B cell (primary cell): ENCODE results near the gene TP53AIP1. TPM values are rescaled to one million over a fixed set of nuclear protein-coding genes. Genes with fewer than 3 reads are reported as not detected.

Experiments
- ATAC-seq: fragments of 200-7000 bp; cut with Tn5 transposase; one replicate; pipeline ENCODE4 v1.10.0; 2021; ENCODE audit warnings: low read depth, mild to moderate bottlenecking, moderate number of reproducible peaks, moderate library complexity
- CTCF ChIA-PET: fragments of 350-600 bp; sonication (Branson Sonifier 250); formaldehyde crosslinking; loops from one replicate; lab custom pipeline; 2021; ENCODE audit warnings: antibody characterized with exemption, inconsistent platforms; lab: Charles Lee
- POLR2A ChIA-PET: fragments of 350-600 bp; sonication (Branson Sonifier 250); formaldehyde crosslinking; loops from one replicate; lab custom pipeline; 2021; ENCODE audit warnings: antibody characterized with exemption; lab: Charles Lee
- DNase-seq: peaks from one replicate; pipeline ENCODE4 v3.0.0; 2013
- H2AFZ ChIP-seq: 2 replicates; pipeline ENCODE4 v1.6.1; 2012; ENCODE audit warnings: mild to moderate bottlenecking, low read depth, low read length; ENCODE audit not compliant: insufficient read depth, poor library complexity, severe bottlenecking
- H3K27ac ChIP-seq, 2 donors: 1 replicate in 1 of 2; 2 replicates in 1 of 2; pipeline ENCODE4 v1.5.1; 2012 to 2013; ENCODE audit warnings: low read length in 2 of 2, mild to moderate bottlenecking in 2 of 2, moderate library complexity in 1 of 2
- H3K27me3 ChIP-seq, 4 experiments: fragments of 200-600 bp in 1 of 4; sonication (generic) in 1 of 4; replicated peaks in 1 of 4; 1 replicate in 2 of 4; 2 replicates in 2 of 4; pipeline versions ENCODE4 v1.6.1 to v1.7.0; 2013 to 2016; ENCODE audit warnings: low read length in 3 of 4, mild to moderate bottlenecking in 2 of 4, mixed read lengths in 1 of 4, moderate library complexity in 1 of 4; ENCODE audit not compliant: insufficient read depth in 4 of 4, control insufficient read depth in 3 of 4; ENCODE audit errors: control extremely low read depth in 1 of 4
- H3K36me3 ChIP-seq, 2 experiments: replicated peaks in 1 of 2; 1 replicate in 1 of 2; 2 replicates in 1 of 2; pipeline versions ENCODE4 v1.6.1 to v1.7.1; 2013; ENCODE audit warnings: low read length in 1 of 2; ENCODE audit not compliant: insufficient read depth in 2 of 2, control insufficient read depth in 1 of 2; ENCODE audit errors: control extremely low read depth in 1 of 2, extremely low read depth in 1 of 2
- H3K4me1 ChIP-seq, 2 donors: fragments of 200-600 bp in 1 of 2; sonication (generic) in 1 of 2; 1 replicate in 1 of 2; 2 replicates in 1 of 2; pipeline versions ENCODE4 v1.5.1 to v1.6.1; 2013 to 2017; ENCODE audit warnings: low read length in 2 of 2; ENCODE audit not compliant: control insufficient read depth in 2 of 2, insufficient read depth in 2 of 2
- H3K4me2 ChIP-seq: replicated peaks from 2 replicates; pipeline ENCODE3; 2012; ENCODE audit warnings: mild to moderate bottlenecking, low read depth, low read length; ENCODE audit not compliant: poor library complexity, severe bottlenecking
- H3K4me3 ChIP-seq, 5 experiments: fragments of 200-600 bp in 1 of 5; sonication (generic) in 1 of 5; 1 replicate in 3 of 5; 2 replicates in 2 of 5; pipeline versions ENCODE4 v1.5.1 to v1.7.0; 2011 to 2016; ENCODE audit warnings: low read length in 4 of 5, mild to moderate bottlenecking in 4 of 5, low read depth in 2 of 5, control low read depth in 1 of 5, moderate library complexity in 1 of 5; ENCODE audit not compliant: insufficient read depth in 1 of 5; ENCODE audit errors: control extremely low read depth in 1 of 5, extremely low read depth in 1 of 5
- H3K79me2 ChIP-seq: fragments of 200-600 bp; sonication (generic); one replicate; pipeline ENCODE4 v1.6.0; 2016; ENCODE audit warnings: low read length; ENCODE audit not compliant: control insufficient read depth, insufficient read depth
- H3K9ac ChIP-seq: fragments of 200-600 bp; sonication (generic); 2 replicates; pipeline ENCODE4 v1.6.1; 2017; ENCODE audit warnings: mild to moderate bottlenecking, low read length, moderate library complexity
- H3K9me3 ChIP-seq, 3 donors: one replicate each; pipeline versions ENCODE4 v1.6.1 to v1.7.1; 2013; ENCODE audit warnings: low read length in 2 of 3; ENCODE audit not compliant: control insufficient read depth in 2 of 3, insufficient read depth in 1 of 3; ENCODE audit errors: control extremely low read depth in 1 of 3
- H4K20me1 ChIP-seq: 2 replicates; pipeline ENCODE4 v1.6.0; 2012; ENCODE audit warnings: mild to moderate bottlenecking, low read length; ENCODE audit not compliant: insufficient read depth, control insufficient read depth, poor library complexity, severe bottlenecking
- H3K27ac Mint-ChIP-seq: one replicate; pipeline ENCODE4 v1.8.0; 2021; ENCODE audit warnings: mixed read lengths
- H3K27me3 Mint-ChIP-seq: one replicate; pipeline ENCODE4 v1.8.0; 2021; ENCODE audit warnings: mixed read lengths
- H3K4me1 Mint-ChIP-seq: one replicate; pipeline ENCODE4 v1.8.0; 2021; ENCODE audit warnings: mixed read lengths
- H3K4me3 Mint-ChIP-seq: one replicate; pipeline ENCODE4 v1.8.0; 2021; ENCODE audit warnings: mixed read lengths
- H3K9me3 Mint-ChIP-seq: one replicate; pipeline ENCODE4 v1.8.0; 2022; ENCODE audit warnings: mixed read lengths; ENCODE audit not compliant: insufficient read depth
- EZH2 ChIP-seq: IDR thresholded peaks from 2 replicates; pipeline ENCODE4 v1.6.1; 2012; ENCODE audit warnings: borderline replicate concordance, low read depth, mild to moderate bottlenecking, moderate library complexity, low read length; ENCODE audit not compliant: insufficient read depth, poor library complexity, severe bottlenecking
- WGBS: methylation state at CpG from one replicate; pipeline ENCODE4 v1.1.5; 2013; ENCODE audit warnings: missing lambda C conversion rate; ENCODE audit not compliant: insufficient coverage; 5-methylcytosine and 5-hydroxymethylcytosine counted together
- intact Hi-C: fragments of 100-400 bp; cut with micrococcal nuclease; formaldehyde crosslinking; loops from one replicate; pipeline ENCODE4 v1.10.0; 2022
- polyA minus RNA-seq: library from RNA; depleted of rRNA, polyadenylated mRNA; stranded (reverse); fragments of >200 nt; gene quantifications from 2 replicates; pipeline ENCODE4 v1.2.3, GENCODE V29; 2012
- polyA plus RNA-seq: library from polyadenylated mRNA; depleted of rRNA; stranded (reverse); fragments of >200 nt; gene quantifications from 2 replicates; pipeline ENCODE4 v1.2.3, GENCODE V29; 2012
- total RNA-seq, 2 donors: library from RNA; stranded (reverse); fragments of 120-200 nt in 1 of 2; gene quantifications; 1 replicate in 1 of 2; 2 replicates in 1 of 2; pipeline versions ENCODE4 v1.2.3 to v1.2.4, GENCODE V29; 2013 to 2022
- TF ChIP-seq, protein P1 (sequence below): fragments of 200-600 bp; IDR thresholded peaks from one replicate; pipeline ENCODE4 v1.8.0; 2022; ENCODE audit warnings: antibody characterized with exemption, mild to moderate bottlenecking

TP53AIP1 gene, protein sequence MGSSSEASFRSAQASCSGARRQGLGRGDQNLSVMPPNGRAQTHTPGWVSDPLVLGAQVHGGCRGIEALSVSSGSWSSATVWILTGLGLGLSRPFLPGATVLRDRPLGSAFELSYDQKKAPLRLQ
- total RNA-seq: 0.12 TPM in 1 of 2 replicates, not detected in the other
- 0.02 TPM for total RNA-seq (2013)
- 0.04 and 0.17 TPM in 2 replicates for polyA plus RNA-seq
- polyA minus RNA-seq: 0.21 TPM in 1 of 2 replicates, not detected in the other

DNA sequence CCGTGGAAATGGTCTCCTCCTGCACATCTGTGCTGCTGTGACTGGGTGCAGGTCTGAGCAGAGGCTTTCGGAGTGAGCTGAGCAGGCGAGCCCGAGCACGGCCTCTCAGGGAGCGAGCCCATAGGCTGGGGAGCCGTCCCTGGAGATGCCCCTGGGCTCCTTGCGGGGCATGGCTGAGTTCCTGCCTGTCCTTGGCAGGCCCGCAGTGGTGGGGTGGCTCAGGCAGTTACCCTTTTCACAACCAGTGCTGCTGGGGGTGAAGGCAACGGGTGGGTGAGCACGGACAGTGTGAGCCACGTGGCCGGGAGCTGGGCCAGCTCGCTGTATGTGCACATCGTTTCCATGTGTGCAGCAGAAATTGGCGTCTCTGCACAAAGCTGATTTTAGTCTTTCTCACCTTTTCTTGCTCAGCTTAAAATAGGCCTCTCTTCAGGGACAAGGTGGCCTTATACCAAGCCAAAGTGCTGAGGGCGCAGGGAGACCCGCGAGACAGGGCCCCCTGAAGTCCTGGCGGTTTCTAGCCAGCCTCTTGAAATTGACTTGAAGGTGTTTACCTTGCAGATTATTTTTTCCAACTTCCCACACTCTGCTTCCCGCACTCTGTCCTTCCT lies at the start of gene TP53AIP1:
TSS of gene TP53AIP1 (minus strand) at position 55 of the 611 bp plus-strand sequence. CDS start 5,053 bp downstream, outside the sequence.
- 91% methylated on average over 20 of the region's 21 CpGs for WGBS
- H3K4me3 ChIP-seq: no peak within 1 kb of the TSS
- H3K4me1 Mint-ChIP-seq: no peaks in the 10 kb centered on the region
- ChIA-PET CTCF (interaction anchor here (4.7 kb wide), 1 partner anchor 14 kb away, joined by 24 read pairs; no protein-coding TSS in a partner anchor), POLR2A (no interaction called here)
- no peaks in the 10 kb centered on the region for H4K20me1 ChIP-seq
- peaks cover 39% of the 10 kb centered on the region for H3K27me3 Mint-ChIP-seq
- H3K4me1 ChIP-seq: no peaks in the 10 kb centered on the region
- DNase-seq (no peak), ATAC-seq (no peak)
- no peaks in the 10 kb centered on the region for H3K79me2 ChIP-seq
- no peak within 1 kb of the TSS for H3K4me2 ChIP-seq
- H3K4me3 Mint-ChIP-seq: no peak within 1 kb of the TSS
- no peak within 1 kb of the TSS for H2AFZ ChIP-seq
- peaks cover 0 to 28% (median 5%) of the 10 kb centered on the region in 4 experiments for H3K27me3 ChIP-seq
- no peaks in the 10 kb centered on the region for H3K36me3 ChIP-seq
- intact Hi-C loops: no loop called here
- H3K27ac ChIP-seq: no peak within 1 kb of the TSS
- no peak for TF ChIP-seq EZH2
- TF ChIP-seq, protein P1, sequence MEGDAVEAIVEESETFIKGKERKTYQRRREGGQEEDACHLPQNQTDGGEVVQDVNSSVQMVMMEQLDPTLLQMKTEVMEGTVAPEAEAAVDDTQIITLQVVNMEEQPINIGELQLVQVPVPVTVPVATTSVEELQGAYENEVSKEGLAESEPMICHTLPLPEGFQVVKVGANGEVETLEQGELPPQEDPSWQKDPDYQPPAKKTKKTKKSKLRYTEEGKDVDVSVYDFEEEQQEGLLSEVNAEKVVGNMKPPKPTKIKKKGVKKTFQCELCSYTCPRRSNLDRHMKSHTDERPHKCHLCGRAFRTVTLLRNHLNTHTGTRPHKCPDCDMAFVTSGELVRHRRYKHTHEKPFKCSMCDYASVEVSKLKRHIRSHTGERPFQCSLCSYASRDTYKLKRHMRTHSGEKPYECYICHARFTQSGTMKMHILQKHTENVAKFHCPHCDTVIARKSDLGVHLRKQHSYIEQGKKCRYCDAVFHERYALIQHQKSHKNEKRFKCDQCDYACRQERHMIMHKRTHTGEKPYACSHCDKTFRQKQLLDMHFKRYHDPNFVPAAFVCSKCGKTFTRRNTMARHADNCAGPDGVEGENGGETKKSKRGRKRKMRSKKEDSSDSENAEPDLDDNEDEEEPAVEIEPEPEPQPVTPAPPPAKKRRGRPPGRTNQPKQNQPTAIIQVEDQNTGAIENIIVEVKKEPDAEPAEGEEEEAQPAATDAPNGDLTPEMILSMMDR: no peak
- H3K9me3 Mint-ChIP-seq: no peaks in the 10 kb centered on the region
- peaks cover 0 to 7% (median 0%) of the 10 kb centered on the region in 3 donors for H3K9me3 ChIP-seq
- no peak within 1 kb of the TSS for H3K9ac ChIP-seq
- no peak within 1 kb of the TSS for H3K27ac Mint-ChIP-seq
